Measurements from ENCODE around the gene NFX1.

The NFX1 gene

GRCh38 chr9:33289496-33289895 lies 820 bp upstream of the NFX1 start:
- peak; percentile 1; the same call in 1 of the 3 replicates for ATAC-seq
- TF ChIP-seq CSRNP3 (CRISPR knock-in tag; IDR thresholded peaks at IDR 0.05) (no peak), GLIS3 (CRISPR knock-in tag; IDR thresholded peaks at IDR 0.05) (no peak), BACH2 (CRISPR knock-in tag; IDR thresholded peaks at IDR 0.05; ENCODE audit: borderline replicate concordance) (no peak), ZFP3 (CRISPR knock-in tag; IDR thresholded peaks at IDR 0.05) (no peak), TCF4 (CRISPR knock-in tag; IDR thresholded peaks at IDR 0.05; ENCODE audit: borderline replicate concordance) (no peak), PPARA (CRISPR knock-in tag; IDR thresholded peaks at IDR 0.05; ENCODE audit: borderline replicate concordance) (no peak), OSR1 (CRISPR knock-in tag; IDR thresholded peaks at IDR 0.05) (no peak)

GRCh38 chr9:33289936-33290246 lies 425 bp upstream of the NFX1 start:
- no peak for TF ChIP-seq CREB5 (CRISPR knock-in tag; IDR thresholded peaks at IDR 0.05; ENCODE audit: low read depth)
- no peak for TF ChIP-seq CSRNP3 (CRISPR knock-in tag; IDR thresholded peaks at IDR 0.05)
- no peak for TF ChIP-seq BACH2 (CRISPR knock-in tag; IDR thresholded peaks at IDR 0.05; ENCODE audit: borderline replicate concordance)
- no peak for TF ChIP-seq CSDC2 (CRISPR knock-in tag; IDR thresholded peaks at IDR 0.05)
- no peak for TF ChIP-seq ZNF70 (CRISPR knock-in tag; IDR thresholded peaks at IDR 0.05)
- TF ChIP-seq ISL1 (CRISPR knock-in tag; IDR thresholded peaks at IDR 0.05): no peak
- no peak for TF ChIP-seq PPARA (CRISPR knock-in tag; IDR thresholded peaks at IDR 0.05; ENCODE audit: borderline replicate concordance)
- no peak for TF ChIP-seq OSR1 (CRISPR knock-in tag; IDR thresholded peaks at IDR 0.05)
- TF ChIP-seq ZC3H10 (CRISPR knock-in tag; IDR thresholded peaks at IDR 0.05): no peak
- peak; percentile 59 for ATAC-seq

- ATAC-seq: no peak
Observed at GRCh38 chr9:33291031-33291397, 698 bp downstream of the NFX1 start.

More at GRCh38 chr9:33291031-33291397, 698 bp downstream of the NFX1 start:
- TF ChIP-seq PPARA (CRISPR knock-in tag; IDR thresholded peaks at IDR 0.05; ENCODE audit: borderline replicate concordance): no peak
- TF ChIP-seq SNAI2 (CRISPR knock-in tag; IDR thresholded peaks at IDR 0.05): no peak
- no peak for TF ChIP-seq TSHZ2 (CRISPR knock-in tag; IDR thresholded peaks at IDR 0.05)
- no peak for TF ChIP-seq ESRRG (CRISPR knock-in tag; IDR thresholded peaks at IDR 0.05)
- TF ChIP-seq ZFP3 (CRISPR knock-in tag; IDR thresholded peaks at IDR 0.05): no peak
- TF ChIP-seq CREB5 (CRISPR knock-in tag; IDR thresholded peaks at IDR 0.05; ENCODE audit: low read depth): no peak
- TF ChIP-seq BACH2 (CRISPR knock-in tag; IDR thresholded peaks at IDR 0.05; ENCODE audit: borderline replicate concordance): no peak
- no peak for TF ChIP-seq OSR1 (CRISPR knock-in tag; IDR thresholded peaks at IDR 0.05)
- no peak for TF ChIP-seq POU6F1 (CRISPR knock-in tag; IDR thresholded peaks at IDR 0.05; ENCODE audit: borderline replicate concordance, low read depth)
- TF ChIP-seq CSDC2 (CRISPR knock-in tag; IDR thresholded peaks at IDR 0.05): no peak
- no peak for TF ChIP-seq PATZ1 (CRISPR knock-in tag; IDR thresholded peaks at IDR 0.05; ENCODE audit: borderline replicate concordance)
- TF ChIP-seq ZNF565 (CRISPR knock-in tag; conservative IDR thresholded peaks at IDR 0.05; ENCODE audit: low read depth): no peak
- no peak for TF ChIP-seq ARNTL (CRISPR knock-in tag; IDR thresholded peaks at IDR 0.05; ENCODE audit: borderline replicate concordance, low read depth)
- TF ChIP-seq ZNF8 (CRISPR knock-in tag; IDR thresholded peaks at IDR 0.05): no peak
- TF ChIP-seq ZFP30 (CRISPR knock-in tag; IDR thresholded peaks at IDR 0.05): no peak
- no peak for TF ChIP-seq ZC3H10 (CRISPR knock-in tag; IDR thresholded peaks at IDR 0.05)
- TF ChIP-seq CSRNP3 (CRISPR knock-in tag; IDR thresholded peaks at IDR 0.05): no peak
- TF ChIP-seq ISL1 (CRISPR knock-in tag; IDR thresholded peaks at IDR 0.05): no peak
- no peak for TF ChIP-seq RARB (CRISPR knock-in tag; IDR thresholded peaks at IDR 0.05)
- no peak for TF ChIP-seq TOX (CRISPR knock-in tag; IDR thresholded peaks at IDR 0.05; ENCODE audit: borderline replicate concordance)

Measured in SK-N-SH treated with all-trans-retinoic acid at 6 μM for 48 hours (cell line).